Caki2 (cell line): ENCODE data around the gene POU6F2. TPM values are rescaled to one million over a fixed set of nuclear protein-coding genes. Genes with fewer than 3 reads are reported as not detected.
"Not testable (repeated sequence)": the region's sequence is repeated elsewhere in the genome, so short reads cannot be mapped to it uniquely, and the experiment has no call there.

Experiments used
- DNase-seq: peaks from one replicate; pipeline ENCODE4 v3.0.0-alpha.2; 2015; ENCODE audit warnings: low read depth
- in situ Hi-C: cut with HindIII; loops from 2 replicates; pipeline ENCODE4 v1.10.0; 2016; ENCODE audit warnings: low sequenced_read_pairs, low pct_unique_long_range_greater_than_20kb, mixed read lengths
- total RNA-seq: library from RNA; depleted of rRNA; stranded (reverse); fragments of >200 nt; shearing (Covaris generic); gene quantifications from 2 replicates; pipeline ENCODE4 v1.2.3, GENCODE V29; 2014; ENCODE audit warnings: low replicate concordance

POU6F2 gene
- total RNA-seq, 1 experiment from 2014 or later: not detected

GRCh38 chr7:39152701-39153100, 175.0 kb downstream of the POU6F2 start:
- in situ Hi-C loops: no loop called here
- no peak for DNase-seq

- in situ Hi-C loops: no loop called here
- no peak for DNase-seq
These were observed 175.4 kb downstream of the POU6F2 start for GRCh38 chr7:39153113-39153512.

- in situ Hi-C loops: no loop called here
- DNase-seq: no peak
These were observed 175.9 kb downstream of the POU6F2 start for GRCh38 chr7:39153647-39154046.

- in situ Hi-C loops: no loop called here
- no peak for DNase-seq
These were observed 177.1 kb downstream of the POU6F2 start for GRCh38 chr7:39154815-39155214.

GRCh38 chr7:39158367-39158766, 180.7 kb downstream of the POU6F2 start:
- DNase-seq: no peak
- in situ Hi-C loops: no loop called here

GRCh38 chr7:39161903-39162302, 184.2 kb downstream of the POU6F2 start:
- in situ Hi-C loops: no loop called here
- DNase-seq: no peak

GRCh38 chr7:39164887-39165286, 187.2 kb downstream of the POU6F2 start:
- in situ Hi-C loops: no loop called here
- no peak for DNase-seq

GRCh38 chr7:39168403-39169098, 190.8 kb downstream of the POU6F2 start:
- no peak for DNase-seq
- in situ Hi-C loops: no loop called here

- DNase-seq: no peak
- in situ Hi-C loops: no loop called here
These were observed 194.4 kb downstream of the POU6F2 start for GRCh38 chr7:39172137-39172536.

- no peak for DNase-seq
- in situ Hi-C loops: no loop called here
These were observed 203.7 kb downstream of the POU6F2 start for GRCh38 chr7:39181398-39181797.

GRCh38 chr7:39183796-39184195, 206.1 kb downstream of the POU6F2 start:
- DNase-seq: no peak
- in situ Hi-C loops: no loop called here

GRCh38 chr7:39184391-39184790, 206.7 kb downstream of the POU6F2 start:
- in situ Hi-C loops: no loop called here
- no peak for DNase-seq

- in situ Hi-C loops: no loop called here
- no peak for DNase-seq
These were observed 208.4 kb downstream of the POU6F2 start for GRCh38 chr7:39186131-39186530.

- in situ Hi-C loops: no loop called here
- no peak for DNase-seq
These were observed 209.0 kb downstream of the POU6F2 start for GRCh38 chr7:39186671-39187070.

- in situ Hi-C loops: no loop called here
These were observed 209.4 kb downstream of the POU6F2 start for GRCh38 chr7:39187130-39187529.

GRCh38 chr7:39192476-39192875, 214.8 kb downstream of the POU6F2 start:
- no peak for DNase-seq
- in situ Hi-C loops: no loop called here

More at GRCh38 chr7:39187130-39187529, 209.4 kb downstream of the POU6F2 start:
- DNase-seq: no peak

GRCh38 chr7:39194388-39194787, 216.7 kb downstream of the POU6F2 start:
- in situ Hi-C loops, DNase-seq: not testable (repeated sequence)

- no peak for DNase-seq
- in situ Hi-C loops: no loop called here
These were observed 218.3 kb downstream of the POU6F2 start for GRCh38 chr7:39195967-39196366.

GRCh38 chr7:39197831-39198230, 220.1 kb downstream of the POU6F2 start:
- in situ Hi-C loops: no loop called here
- no peak for DNase-seq

- in situ Hi-C loops: no loop called here
These were observed 220.8 kb downstream of the POU6F2 start for GRCh38 chr7:39198556-39198955.

More at GRCh38 chr7:39198556-39198955, 220.8 kb downstream of the POU6F2 start:
- no peak for DNase-seq
